Aortic smooth muscle cell (primary cell): Measurements from ENCODE around the gene SPRR2G. TPM values are rescaled to one million over a fixed set of nuclear protein-coding genes. Genes with fewer than 3 reads are reported as not detected.

Experiments used
- total RNA-seq: library from RNA; depleted of rRNA; stranded (reverse); fragments of >200 nt; gene quantifications from 2 replicates; pipeline ENCODE4 v1.2.3, GENCODE V29; 2014

SPRR2G gene
- total RNA-seq: not detected in 2 replicates

GRCh38 chr1:153150846-153151245 is at the start of gene SPRR2G:
TSS of gene SPRR2G (minus strand) at chr1:153150890. CDS start at chr1:153150110, 780 bp downstream.

GRCh38 chr1:153113416-153113815 is 37.3 kb downstream of the SPRR2G start, which contains the start of gene SPRR2F:
TSS of gene SPRR2F (minus strand) at chr1:153113516. CDS start at chr1:153112733, 783 bp downstream.

Other genes with a start within 250 kb of the SPRR2G start
- gene IVL, start 242.3 kb downstream of the SPRR2G start, total RNA-seq: not detected in 2 replicates
- not detected in 2 replicates for gene SPRR5, start 203.7 kb downstream of the SPRR2G start, total RNA-seq
- gene SPRR4, start 180.2 kb downstream of the SPRR2G start, total RNA-seq: not detected in 2 replicates
- not detected in 2 replicates for gene SPRR1A, start 166.8 kb downstream of the SPRR2G start, total RNA-seq
- gene SPRR3, start 149.1 kb downstream of the SPRR2G start, total RNA-seq: not detected in 2 replicates
- gene SPRR1B, start 119.7 kb downstream of the SPRR2G start, total RNA-seq: not detected in 2 replicates
- gene SPRR2D, start 109.8 kb downstream of the SPRR2G start, total RNA-seq: not detected in 2 replicates
- not detected in 2 replicates for gene SPRR2A, start 93.4 kb downstream of the SPRR2G start, total RNA-seq
- gene SPRR2B, start 79.3 kb downstream of the SPRR2G start, total RNA-seq: not detected in 2 replicates
- gene SPRR2E, start 56.4 kb downstream of the SPRR2G start, total RNA-seq: not detected in 2 replicates
- gene SPRR2F, start 37.4 kb downstream of the SPRR2G start, total RNA-seq: not detected in 2 replicates
- not detected in 2 replicates for gene LELP1, start 52.5 kb upstream of the SPRR2G start, total RNA-seq
- not detected in 2 replicates for gene PRR9, start 66.7 kb upstream of the SPRR2G start, total RNA-seq
- not detected in 2 replicates for gene LORICRIN, start 108.8 kb upstream of the SPRR2G start, total RNA-seq
- gene PGLYRP3, start 162.1 kb upstream of the SPRR2G start, total RNA-seq: not detected in 2 replicates
- gene PGLYRP4, start 198.0 kb upstream of the SPRR2G start, total RNA-seq: not detected in 2 replicates
- 0.19 TPM in 1 of 2 replicates, not detected in the other for gene S100A9, start 207.0 kb upstream of the SPRR2G start, total RNA-seq
- not detected in 2 replicates for gene S100A12, start 224.7 kb upstream of the SPRR2G start, total RNA-seq
- gene S100A8, start 240.2 kb upstream of the SPRR2G start, total RNA-seq: not detected in 2 replicates